Measurements from ENCODE around the gene FILIP1L. TPM values are rescaled to one million over a fixed set of nuclear protein-coding genes. Genes with fewer than 3 reads are reported as not detected.
A peak's percentile ranks its signal among the peaks of the same experiment; 100 is the strongest.

Gene FILIP1L
- polyA plus RNA-seq, 3 donors: 0.13 to 0.40 (median 0.25) TPM

GRCh38 chr3:99928771-99929744 is 185.2 kb downstream of the FILIP1L start:
- H3K9me3 ChIP-seq (replicated peaks in 1 of 2; ENCODE audit: control insufficient read depth in 1 of 2, insufficient read depth in 1 of 2, low read length in 2 of 2): no peaks in the 10 kb centered on the region
- no peaks in the 10 kb centered on the region for H3K36me3 ChIP-seq (replicated peaks in 1 of 2; ENCODE audit: control insufficient read depth in 1 of 2, insufficient read depth in 2 of 2, low read length in 2 of 2)
- intact Hi-C loops (cut with micrococcal nuclease): no loop called here
- DNase-seq: no peak
- Mint-ChIP-seq H3K36me3 (no peaks in the 10 kb centered on the region), H3K27me3 (ENCODE audit: low read depth in 3 of 3) (no peaks in the 10 kb centered on the region), H3K27ac (no peak overlapping the region), H3K4me3 (no peak overlapping the region), H3K9me3 (no peaks in the 10 kb centered on the region), H3K4me1 (no peaks in the 10 kb centered on the region)
- H3K27ac ChIP-seq (ENCODE audit: low read depth in 1 of 2, low read length in 2 of 2): no peak overlapping the region
- no peak overlapping the region for H3K9ac ChIP-seq (ENCODE audit: insufficient read depth, low read length, poor library complexity, severe bottlenecking)
- 100% methylated on average over 1 of the region's 7 CpGs for WGBS (ENCODE audit: insufficient coverage)
- H3K4me2 ChIP-seq (replicated peaks; ENCODE audit: extremely low read depth, low read length, poor library complexity, severe bottlenecking): no peak overlapping the region
- no peak for TF ChIP-seq CTCF (IDR thresholded peaks at IDR 0.05)
- H3K79me2 ChIP-seq (ENCODE audit: insufficient read depth, low read length): no peaks in the 10 kb centered on the region
- H4K20me1 ChIP-seq (ENCODE audit: insufficient read depth, low read length): no peaks in the 10 kb centered on the region
- no peak overlapping the region for H2AFZ ChIP-seq (ENCODE audit: insufficient read depth, low read depth, low read length, poor library complexity, severe bottlenecking)
- H3K4me3 ChIP-seq (replicated peaks in 1 of 3; ENCODE audit: low read depth in 2 of 3, low read length in 3 of 3): no peak overlapping the region
- H3K27me3 ChIP-seq (ENCODE audit: control insufficient read depth in 2 of 2, insufficient read depth in 2 of 2, low read length in 2 of 2): no peaks in the 10 kb centered on the region
- no peaks in the 10 kb centered on the region for H3K4me1 ChIP-seq (ENCODE audit: control insufficient read depth in 1 of 2, insufficient read depth in 2 of 2, low read length in 2 of 2)

GRCh38 chr3:99927671-99928457 is 186.4 kb downstream of the FILIP1L start:
- intact Hi-C loops (cut with micrococcal nuclease): no loop called here
- H3K9me3 ChIP-seq (replicated peaks in 1 of 2; ENCODE audit: control insufficient read depth in 1 of 2, insufficient read depth in 1 of 2, low read length in 2 of 2): no peaks in the 10 kb centered on the region
- no peak overlapping the region for H3K4me3 ChIP-seq (replicated peaks in 1 of 3; ENCODE audit: low read depth in 2 of 3, low read length in 3 of 3)
- H3K36me3 ChIP-seq (replicated peaks in 1 of 2; ENCODE audit: control insufficient read depth in 1 of 2, insufficient read depth in 2 of 2, low read length in 2 of 2): no peaks in the 10 kb centered on the region
- H3K4me2 ChIP-seq (replicated peaks; ENCODE audit: extremely low read depth, low read length, poor library complexity, severe bottlenecking): no peak overlapping the region
- 97% methylated on average over 3 of the region's 7 CpGs for WGBS (ENCODE audit: insufficient coverage)
- H3K36me3 Mint-ChIP-seq: peaks cover 0 to 3% of the 10 kb centered on the region in 2 donors
- H3K27me3 Mint-ChIP-seq (ENCODE audit: low read depth in 3 of 3): no peaks in the 10 kb centered on the region
- H3K9me3 Mint-ChIP-seq: peaks cover 0 to 3% (median 0%) of the 10 kb centered on the region in 7 donors
- H3K4me1 Mint-ChIP-seq: no peaks in the 10 kb centered on the region
- no peak for DNase-seq
- peak overlapping the region in 1 of 7 donors; percentile 63 for H3K27ac Mint-ChIP-seq
- H3K79me2 ChIP-seq (ENCODE audit: insufficient read depth, low read length): no peaks in the 10 kb centered on the region
- H2AFZ ChIP-seq (ENCODE audit: insufficient read depth, low read depth, low read length, poor library complexity, severe bottlenecking): no peak overlapping the region
- H3K27ac ChIP-seq (ENCODE audit: low read depth in 1 of 2, low read length in 2 of 2): no peak overlapping the region
- no peak overlapping the region for H3K4me3 Mint-ChIP-seq
- H3K9ac ChIP-seq (ENCODE audit: insufficient read depth, low read length, poor library complexity, severe bottlenecking): no peak overlapping the region
- no peak for TF ChIP-seq CTCF (IDR thresholded peaks at IDR 0.05)
- H3K27me3 ChIP-seq (ENCODE audit: control insufficient read depth in 2 of 2, insufficient read depth in 2 of 2, low read length in 2 of 2): no peaks in the 10 kb centered on the region
- H4K20me1 ChIP-seq (ENCODE audit: insufficient read depth, low read length): no peaks in the 10 kb centered on the region
- no peaks in the 10 kb centered on the region for H3K4me1 ChIP-seq (ENCODE audit: control insufficient read depth in 1 of 2, insufficient read depth in 2 of 2, low read length in 2 of 2)

Measured in CD14-positive monocyte (primary cell).